Muscle layer of duodenum (tissue), 2 donors: ENCODE data around the gene ANTXR1.
A peak's percentile ranks its signal among the peaks of the same experiment; 100 is the strongest.

Experiments used
- H3K27ac ChIP-seq: one replicate; pipeline ENCODE4 v1.7.0; 2013; ENCODE audit warnings: mild to moderate bottlenecking, low read length
- H3K27me3 ChIP-seq: one replicate; pipeline ENCODE4 v1.7.0; 2013; ENCODE audit warnings: low read depth, mild to moderate bottlenecking, control low read depth, low read length
- H3K36me3 ChIP-seq, 2 donors: one replicate each; pipeline ENCODE4 v1.7.0; 2013; ENCODE audit warnings: low read length in 2 of 2, control low read depth in 1 of 2, mild to moderate bottlenecking in 1 of 2; ENCODE audit not compliant: insufficient read depth in 2 of 2, control insufficient read depth in 1 of 2
- H3K4me1 ChIP-seq, 2 donors: one replicate each; pipeline ENCODE4 v1.7.0; 2013; ENCODE audit warnings: low read length in 2 of 2, mild to moderate bottlenecking in 2 of 2, control low read depth in 1 of 2, moderate library complexity in 1 of 2; ENCODE audit not compliant: insufficient read depth in 2 of 2, control insufficient read depth in 1 of 2
- H3K4me3 ChIP-seq, 2 donors: one replicate each; pipeline ENCODE4 v1.7.0; 2013; ENCODE audit warnings: low read length in 2 of 2, low read depth in 1 of 2, mild to moderate bottlenecking in 1 of 2
- H3K9me3 ChIP-seq, 2 donors: one replicate each; pipeline ENCODE4 v1.7.0; 2013; ENCODE audit warnings: low read length in 2 of 2, control low read depth in 1 of 2, mild to moderate bottlenecking in 1 of 2; ENCODE audit not compliant: control insufficient read depth in 1 of 2
- donor health status: healthy.

The ANTXR1 gene

DNA sequence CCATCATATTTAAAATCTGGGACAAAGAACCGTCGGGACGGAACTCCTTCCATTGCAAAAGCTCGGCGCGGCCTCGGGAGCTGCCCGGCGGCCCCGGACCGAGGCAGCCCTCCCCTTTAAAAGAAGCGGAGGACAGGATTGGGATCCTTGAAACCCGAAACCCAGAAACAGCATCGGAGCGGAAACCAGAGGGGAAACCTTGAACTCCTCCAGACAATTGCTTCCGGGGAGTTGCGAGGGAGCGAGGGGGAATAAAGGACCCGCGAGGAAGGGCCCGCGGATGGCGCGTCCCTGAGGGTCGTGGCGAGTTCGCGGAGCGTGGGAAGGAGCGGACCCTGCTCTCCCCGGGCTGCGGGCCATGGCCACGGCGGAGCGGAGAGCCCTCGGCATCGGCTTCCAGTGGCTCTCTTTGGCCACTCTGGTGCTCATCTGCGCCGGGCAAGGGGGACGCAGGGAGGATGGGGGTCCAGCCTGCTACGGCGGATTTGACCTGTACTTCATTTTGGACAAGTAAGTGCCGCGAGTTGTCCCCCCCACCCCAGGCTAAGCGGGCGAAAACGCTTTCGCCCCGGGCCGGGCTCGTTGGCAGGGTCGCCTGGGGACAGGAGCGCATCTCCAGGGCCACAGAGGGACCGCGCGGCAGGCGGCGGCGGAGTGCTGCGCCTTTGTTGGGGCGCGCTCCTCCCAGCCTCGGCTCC lies at the start of gene ANTXR1:
Gene ANTXR1 (plus strand): TSS at position 38 of the 698 bp plus-strand sequence. CDS start 321 bp downstream, at position 359.
- Histone ChIP-seq H3K4me3 (peak within 1 kb of the TSS; percentile 70 to 93), H3K27me3 (peaks cover 11% of the 10 kb centered on the region), H3K27ac (peak within 1 kb of the TSS; percentile 52), H3K36me3 (no peaks in the 10 kb centered on the region), H3K9me3 (no peaks in the 10 kb centered on the region), H3K4me1 (peaks cover 0 to 36% of the 10 kb centered on the region in 2 donors)

- H3K27ac ChIP-seq = no peak overlapping the region
- H3K36me3 ChIP-seq = no peaks in the 10 kb centered on the region
- H3K4me3 ChIP-seq = no peak overlapping the region
- H3K4me1 ChIP-seq = no peaks in the 10 kb centered on the region
- no peaks in the 10 kb centered on the region for H3K9me3 ChIP-seq
- no peaks in the 10 kb centered on the region for H3K27me3 ChIP-seq
Measured at GRCh38 chr2:68964282-68964681, 48.7 kb upstream of the ANTXR1 start.

DNA sequence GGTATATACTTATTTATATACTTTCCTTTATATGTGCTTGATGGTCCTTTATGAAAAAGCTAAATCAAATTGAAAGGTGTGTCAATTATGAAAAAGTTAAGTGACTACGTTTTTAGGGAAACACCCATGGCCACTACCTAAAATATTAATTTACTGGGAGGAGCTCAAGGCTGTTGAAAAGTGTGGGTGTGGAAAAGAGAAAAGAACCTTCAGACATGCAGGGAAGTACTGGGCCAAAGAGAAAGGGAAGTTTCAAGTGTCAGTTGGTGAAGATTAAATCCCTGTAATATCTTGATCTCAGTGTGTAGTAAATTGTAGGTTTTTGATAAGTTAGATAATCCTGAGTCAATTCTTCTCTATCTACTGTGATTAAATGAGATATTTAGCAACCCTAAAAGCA lies 44.8 kb upstream of the ANTXR1 start:
- H3K27ac ChIP-seq = no peak overlapping the region
- no peaks in the 10 kb centered on the region for H3K4me1 ChIP-seq
- H3K36me3 ChIP-seq = no peaks in the 10 kb centered on the region
- H3K4me3 ChIP-seq = no peak overlapping the region
- H3K27me3 ChIP-seq = no peaks in the 10 kb centered on the region
- no peaks in the 10 kb centered on the region for H3K9me3 ChIP-seq

DNA sequence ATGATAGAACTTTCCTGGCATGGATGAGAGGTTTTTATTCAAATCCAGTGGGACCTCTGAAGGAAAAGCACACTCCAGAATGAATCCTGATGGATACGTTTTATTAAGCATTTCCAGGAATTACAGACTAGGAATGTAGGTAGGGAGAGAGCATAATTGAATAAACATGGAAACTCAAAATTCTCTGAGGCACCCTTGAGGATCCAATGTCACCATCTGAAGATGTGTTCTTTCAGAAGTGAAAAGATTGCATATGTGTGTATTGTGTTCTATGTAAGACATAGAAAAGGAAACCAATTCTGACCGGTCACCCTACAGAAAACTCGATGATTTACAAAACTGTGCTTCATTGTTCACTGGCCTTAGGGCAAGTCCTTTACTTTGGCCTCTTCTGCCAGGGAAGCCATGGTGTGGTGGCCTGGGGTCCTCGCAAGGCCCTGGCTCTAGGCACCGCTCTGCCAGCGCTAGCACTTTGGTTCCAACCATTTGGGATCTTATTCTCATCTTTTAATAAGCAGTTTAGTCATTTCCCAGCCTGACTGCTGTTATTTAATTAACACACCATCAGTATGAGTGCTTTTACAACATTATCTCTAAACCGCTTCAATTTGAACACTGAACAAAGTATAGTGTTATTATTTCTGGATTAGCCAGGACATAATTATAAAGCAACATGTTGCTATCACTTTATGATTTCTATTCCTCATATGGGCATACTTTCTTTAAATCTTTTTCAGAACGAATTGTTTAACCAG lies 43.1 kb upstream of the ANTXR1 start:
- Histone ChIP-seq H3K4me1 (no peaks in the 10 kb centered on the region), H3K9me3 (no peaks in the 10 kb centered on the region), H3K4me3 (no peak overlapping the region), H3K27ac (no peak overlapping the region), H3K36me3 (no peaks in the 10 kb centered on the region), H3K27me3 (no peaks in the 10 kb centered on the region)

- Histone ChIP-seq H3K4me3 (no peak overlapping the region), H3K27me3 (no peaks in the 10 kb centered on the region), H3K36me3 (no peaks in the 10 kb centered on the region), H3K4me1 (no peaks in the 10 kb centered on the region), H3K9me3 (no peaks in the 10 kb centered on the region), H3K27ac (no peak overlapping the region)
Measured at GRCh38 chr2:68970566-68971265, 42.3 kb upstream of the ANTXR1 start.

DNA sequence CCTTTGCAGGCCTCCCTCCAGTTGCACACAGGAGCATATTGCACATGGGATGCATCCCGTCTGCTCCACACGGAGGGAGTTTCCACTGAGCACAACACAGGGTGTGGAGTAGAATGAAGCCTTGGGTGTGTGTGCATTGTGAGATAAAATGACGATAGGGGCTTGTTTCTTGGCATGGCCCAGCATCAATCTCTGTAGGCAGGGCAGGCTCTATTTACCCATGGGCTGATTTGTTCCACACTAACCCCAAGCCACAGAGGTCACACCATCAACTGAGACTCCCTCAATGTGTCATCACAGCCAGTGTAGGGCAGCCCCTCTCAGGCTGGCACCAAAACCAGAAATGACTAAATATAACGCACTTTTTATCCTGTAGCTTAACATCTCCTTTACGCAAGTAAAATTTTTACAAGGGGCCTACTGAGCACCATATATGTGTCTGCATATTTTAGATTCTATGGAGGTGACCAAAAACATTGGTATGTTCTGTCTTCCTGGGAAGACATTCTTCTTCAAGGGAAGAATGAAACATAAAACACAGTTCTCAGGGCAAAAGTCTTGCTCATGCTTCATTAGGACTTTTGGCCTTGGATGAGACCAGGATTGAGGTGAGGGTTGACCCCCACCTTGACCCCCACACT lies 41.3 kb upstream of the ANTXR1 start:
- Histone ChIP-seq H3K27ac (no peak overlapping the region), H3K4me3 (no peak overlapping the region), H3K27me3 (no peaks in the 10 kb centered on the region)

DNA sequence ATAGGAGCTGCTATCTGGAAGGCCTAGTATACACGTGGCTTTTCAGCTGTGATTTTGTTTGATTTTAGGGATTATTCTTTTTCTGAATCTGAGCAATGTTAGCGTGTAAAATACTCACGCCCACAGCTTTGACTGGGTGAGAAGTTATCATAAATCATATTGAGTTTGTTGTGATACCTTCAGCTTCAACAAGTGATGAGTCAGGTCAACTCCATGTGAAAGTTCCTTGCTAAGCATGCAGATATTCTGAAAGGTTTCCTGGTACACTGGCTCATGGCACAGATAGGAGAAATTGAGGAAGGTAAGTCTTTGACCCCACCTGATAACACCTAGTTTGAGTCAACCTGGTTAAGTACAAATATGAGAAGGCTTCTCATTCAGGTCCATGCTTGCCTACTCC lies 38.7 kb upstream of the ANTXR1 start, which contains the start of gene GKN1:
Gene GKN1 (plus strand): TSS at position 386 of the 400 bp plus-strand sequence. CDS start 42 bp downstream, outside the sequence.
- H3K27me3 ChIP-seq = no peaks in the 10 kb centered on the region
- H3K9me3 ChIP-seq = no peaks in the 10 kb centered on the region
- no peaks in the 10 kb centered on the region for H3K36me3 ChIP-seq
- H3K4me3 ChIP-seq = no peak within 1 kb of the TSS
- no peak within 1 kb of the TSS for H3K27ac ChIP-seq
- H3K4me1 ChIP-seq = no peaks in the 10 kb centered on the region

More for the DNA sequence above, 41.3 kb upstream of the ANTXR1 start:
- Histone ChIP-seq H3K4me1 (no peaks in the 10 kb centered on the region), H3K36me3 (no peaks in the 10 kb centered on the region), H3K9me3 (no peaks in the 10 kb centered on the region)

DNA sequence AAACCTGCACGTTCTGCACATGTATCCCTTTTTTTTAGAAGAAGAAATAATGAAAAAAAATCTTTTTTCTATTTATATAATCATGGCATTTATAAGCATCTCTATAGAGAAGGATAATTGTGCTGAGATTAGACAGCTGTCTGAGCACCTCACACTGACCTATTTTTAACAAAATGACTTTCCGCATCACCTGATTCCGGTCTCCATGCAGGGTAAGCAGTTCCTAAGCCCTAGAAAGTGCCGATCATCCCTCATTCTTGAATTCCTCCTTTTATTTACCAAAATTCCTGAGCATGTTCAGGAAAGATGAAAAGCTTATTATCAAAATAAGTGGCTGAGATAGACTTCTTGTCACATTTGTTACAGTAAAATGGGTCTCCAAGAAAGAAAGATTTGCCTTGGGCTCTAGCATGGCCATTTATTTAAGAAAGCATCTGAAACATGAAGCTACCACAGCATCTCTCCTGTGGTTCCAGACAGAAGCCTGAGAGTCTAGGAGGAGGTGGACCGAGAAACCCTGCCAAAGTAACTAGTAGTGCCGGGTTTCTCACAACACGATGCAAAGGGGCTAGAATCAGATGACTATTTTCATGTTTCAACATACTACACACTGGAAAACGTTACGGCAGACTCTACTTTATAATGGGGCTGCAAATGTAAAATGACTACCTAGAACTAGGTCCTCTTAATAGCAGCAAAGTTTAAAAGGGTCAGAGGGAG lies 37.9 kb upstream of the ANTXR1 start:
- Histone ChIP-seq H3K27me3 (no peaks in the 10 kb centered on the region), H3K4me3 (no peak overlapping the region), H3K27ac (no peak overlapping the region), H3K9me3 (no peaks in the 10 kb centered on the region), H3K36me3 (no peaks in the 10 kb centered on the region), H3K4me1 (no peaks in the 10 kb centered on the region)

DNA sequence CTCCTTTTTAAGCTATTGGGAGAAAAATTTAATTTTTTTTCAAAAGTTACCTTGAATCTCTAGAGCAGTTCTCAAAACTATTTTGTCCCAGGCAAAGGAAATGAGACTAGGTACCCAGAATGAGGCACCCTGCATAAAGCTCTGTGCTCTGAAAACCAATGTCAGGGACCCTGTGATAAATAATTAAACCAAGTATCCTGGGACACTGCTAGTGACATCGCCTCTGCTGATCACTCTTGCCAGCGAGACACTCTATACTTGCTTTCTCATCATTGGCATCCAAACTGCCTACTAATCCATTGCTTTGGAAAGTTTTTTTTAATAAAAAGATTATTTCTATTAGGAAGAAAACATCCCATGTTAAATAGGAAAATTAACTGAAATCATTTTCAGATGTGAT lies 37.1 kb upstream of the ANTXR1 start:
- no peaks in the 10 kb centered on the region for H3K9me3 ChIP-seq

GRCh38 chr2:68977453-68977852 lies 35.5 kb upstream of the ANTXR1 start:
- H3K9me3 ChIP-seq = no peaks in the 10 kb centered on the region
- no peak overlapping the region for H3K4me3 ChIP-seq
- no peaks in the 10 kb centered on the region for H3K4me1 ChIP-seq
- no peaks in the 10 kb centered on the region for H3K36me3 ChIP-seq
- H3K27me3 ChIP-seq = no peaks in the 10 kb centered on the region
- H3K27ac ChIP-seq = no peak overlapping the region

More for the DNA sequence above, 37.1 kb upstream of the ANTXR1 start:
- Histone ChIP-seq H3K4me1 (no peaks in the 10 kb centered on the region), H3K4me3 (no peak overlapping the region), H3K36me3 (no peaks in the 10 kb centered on the region), H3K27me3 (no peaks in the 10 kb centered on the region), H3K27ac (no peak overlapping the region)
